ENCODE measurements around the gene ITGA4. TPM values are rescaled to one million over a fixed set of nuclear protein-coding genes. Genes with fewer than 3 reads are reported as not detected.

Gene ITGA4
- total RNA-seq, 3 donors from 2014 or later, result 6.7 to 12.5 (median 11.7) TPM

DNA sequence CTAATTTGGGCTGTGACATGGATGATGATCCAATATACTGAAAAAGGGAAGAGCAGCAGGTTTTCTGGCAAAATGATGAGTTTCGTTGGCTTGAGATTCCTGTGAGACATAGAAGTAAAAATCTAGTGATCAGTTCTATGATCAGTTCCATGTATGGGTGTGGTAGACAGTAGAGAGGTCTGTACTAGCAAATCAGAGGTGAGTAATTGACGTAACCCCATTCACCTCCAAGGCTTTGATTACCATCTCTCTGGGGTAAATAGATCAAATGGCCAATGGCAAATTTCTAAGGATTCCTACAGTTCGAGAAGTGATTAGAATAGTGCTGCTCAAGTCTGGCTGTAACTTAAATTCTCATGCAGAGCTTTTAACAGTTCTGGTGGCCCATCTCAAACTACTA lies 6.4 kb downstream of the ITGA4 start:
- intact Hi-C loops (cut with DNase I; ENCODE audit: low total_unique reads), result no loop called here
- H3K4me1 ChIP-seq, result no peaks in the 10 kb centered on the region
- no peak overlapping the region for H3K4me3 ChIP-seq
- TF ChIP-seq, protein P1, sequence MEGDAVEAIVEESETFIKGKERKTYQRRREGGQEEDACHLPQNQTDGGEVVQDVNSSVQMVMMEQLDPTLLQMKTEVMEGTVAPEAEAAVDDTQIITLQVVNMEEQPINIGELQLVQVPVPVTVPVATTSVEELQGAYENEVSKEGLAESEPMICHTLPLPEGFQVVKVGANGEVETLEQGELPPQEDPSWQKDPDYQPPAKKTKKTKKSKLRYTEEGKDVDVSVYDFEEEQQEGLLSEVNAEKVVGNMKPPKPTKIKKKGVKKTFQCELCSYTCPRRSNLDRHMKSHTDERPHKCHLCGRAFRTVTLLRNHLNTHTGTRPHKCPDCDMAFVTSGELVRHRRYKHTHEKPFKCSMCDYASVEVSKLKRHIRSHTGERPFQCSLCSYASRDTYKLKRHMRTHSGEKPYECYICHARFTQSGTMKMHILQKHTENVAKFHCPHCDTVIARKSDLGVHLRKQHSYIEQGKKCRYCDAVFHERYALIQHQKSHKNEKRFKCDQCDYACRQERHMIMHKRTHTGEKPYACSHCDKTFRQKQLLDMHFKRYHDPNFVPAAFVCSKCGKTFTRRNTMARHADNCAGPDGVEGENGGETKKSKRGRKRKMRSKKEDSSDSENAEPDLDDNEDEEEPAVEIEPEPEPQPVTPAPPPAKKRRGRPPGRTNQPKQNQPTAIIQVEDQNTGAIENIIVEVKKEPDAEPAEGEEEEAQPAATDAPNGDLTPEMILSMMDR (IDR thresholded peaks at IDR 0.05), result no peak
- TF ChIP-seq POLR2AphosphoS5 (IDR thresholded peaks at IDR 0.05), result no peak
- no peak for TF ChIP-seq POLR2A (IDR thresholded peaks at IDR 0.05)
- no peaks in the 10 kb centered on the region for H3K36me3 ChIP-seq
- no peak overlapping the region for H3K27ac ChIP-seq
- no peaks in the 10 kb centered on the region for H3K27me3 ChIP-seq
- DNase-seq (ENCODE audit: low spot score in 2 of 2), result no peak
- H3K9me3 ChIP-seq, result no peaks in the 10 kb centered on the region

DNA sequence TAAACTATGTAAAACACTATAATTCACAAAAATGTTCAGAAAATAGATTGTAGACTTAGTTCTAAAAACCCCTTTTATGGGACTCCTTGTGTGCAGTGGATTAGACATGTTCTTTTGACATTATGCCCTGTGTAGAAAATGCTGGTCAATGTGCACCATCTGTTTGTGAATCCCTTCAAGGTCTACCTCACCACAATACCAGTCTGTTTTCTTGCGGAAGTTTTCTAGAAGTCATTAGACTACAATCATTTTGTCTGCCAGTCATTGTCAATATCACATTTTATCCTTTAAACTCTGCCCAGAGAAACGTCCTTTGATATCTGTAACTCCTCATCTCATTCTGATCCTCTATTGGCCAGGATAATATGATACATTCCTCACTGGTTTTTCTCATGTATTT lies 7.8 kb downstream of the ITGA4 start:
- H3K27ac ChIP-seq, result peak overlapping the region in 1 of 2 donors; percentile 19
- no peaks in the 10 kb centered on the region for H3K27me3 ChIP-seq
- H3K36me3 ChIP-seq, result no peaks in the 10 kb centered on the region
- H3K4me3 ChIP-seq, result no peak overlapping the region
- no peaks in the 10 kb centered on the region for H3K9me3 ChIP-seq
- no peaks in the 10 kb centered on the region for H3K4me1 ChIP-seq
- TF ChIP-seq, protein P1 (IDR thresholded peaks at IDR 0.05), result no peak
- TF ChIP-seq POLR2AphosphoS5 (IDR thresholded peaks at IDR 0.05) (no peak), POLR2A (IDR thresholded peaks at IDR 0.05) (no peak)
- no peak for DNase-seq (ENCODE audit: low spot score in 2 of 2)
- intact Hi-C loops (cut with DNase I; ENCODE audit: low total_unique reads), result no loop called here

DNA sequence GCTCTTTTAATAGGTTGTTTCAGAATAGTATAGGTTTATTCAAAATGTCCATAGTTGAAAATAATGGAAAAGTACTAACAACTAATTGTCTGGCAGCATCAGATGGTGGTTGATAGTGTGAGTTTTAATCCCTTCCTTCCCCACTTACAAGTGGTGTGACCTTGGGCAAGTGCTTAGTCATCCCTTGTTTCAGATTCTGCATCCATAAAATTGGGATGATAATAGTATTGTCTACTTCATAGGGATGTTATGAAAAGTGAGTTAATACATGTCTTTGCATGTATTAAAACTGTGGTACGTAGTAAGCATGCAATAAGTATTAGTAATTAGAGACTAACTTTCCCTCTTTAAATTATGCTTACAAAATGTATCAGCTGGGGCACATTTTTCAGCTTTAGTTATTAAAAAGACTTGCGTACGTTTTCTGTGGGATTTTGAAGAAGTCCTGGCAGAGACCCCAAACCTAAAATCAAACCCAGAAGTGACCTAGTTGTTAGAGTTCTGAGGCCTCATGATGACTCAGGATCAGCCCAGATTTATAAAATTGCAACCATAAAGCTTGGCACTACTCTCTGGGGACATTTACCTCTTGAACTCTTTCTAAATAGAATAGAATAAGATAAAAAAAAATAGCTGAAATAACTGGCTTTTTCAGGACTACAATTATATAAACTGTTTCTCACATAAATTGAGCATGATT lies 8.6 kb downstream of the ITGA4 start:
- no peaks in the 10 kb centered on the region for H3K4me1 ChIP-seq
- DNase-seq (ENCODE audit: low spot score in 2 of 2), result no peak
- peak overlapping the region in 1 of 2 donors; percentile 34 for H3K27ac ChIP-seq
- intact Hi-C loops (cut with DNase I; ENCODE audit: low total_unique reads), result no loop called here
- no peaks in the 10 kb centered on the region for H3K9me3 ChIP-seq
- H3K36me3 ChIP-seq, result no peaks in the 10 kb centered on the region
- TF ChIP-seq POLR2A (IDR thresholded peaks at IDR 0.05) (no peak), POLR2AphosphoS5 (IDR thresholded peaks at IDR 0.05) (no peak)
- TF ChIP-seq, protein P1 (IDR thresholded peaks at IDR 0.05), result no peak
- H3K27me3 ChIP-seq, result no peaks in the 10 kb centered on the region
- H3K4me3 ChIP-seq, result no peak overlapping the region

DNA sequence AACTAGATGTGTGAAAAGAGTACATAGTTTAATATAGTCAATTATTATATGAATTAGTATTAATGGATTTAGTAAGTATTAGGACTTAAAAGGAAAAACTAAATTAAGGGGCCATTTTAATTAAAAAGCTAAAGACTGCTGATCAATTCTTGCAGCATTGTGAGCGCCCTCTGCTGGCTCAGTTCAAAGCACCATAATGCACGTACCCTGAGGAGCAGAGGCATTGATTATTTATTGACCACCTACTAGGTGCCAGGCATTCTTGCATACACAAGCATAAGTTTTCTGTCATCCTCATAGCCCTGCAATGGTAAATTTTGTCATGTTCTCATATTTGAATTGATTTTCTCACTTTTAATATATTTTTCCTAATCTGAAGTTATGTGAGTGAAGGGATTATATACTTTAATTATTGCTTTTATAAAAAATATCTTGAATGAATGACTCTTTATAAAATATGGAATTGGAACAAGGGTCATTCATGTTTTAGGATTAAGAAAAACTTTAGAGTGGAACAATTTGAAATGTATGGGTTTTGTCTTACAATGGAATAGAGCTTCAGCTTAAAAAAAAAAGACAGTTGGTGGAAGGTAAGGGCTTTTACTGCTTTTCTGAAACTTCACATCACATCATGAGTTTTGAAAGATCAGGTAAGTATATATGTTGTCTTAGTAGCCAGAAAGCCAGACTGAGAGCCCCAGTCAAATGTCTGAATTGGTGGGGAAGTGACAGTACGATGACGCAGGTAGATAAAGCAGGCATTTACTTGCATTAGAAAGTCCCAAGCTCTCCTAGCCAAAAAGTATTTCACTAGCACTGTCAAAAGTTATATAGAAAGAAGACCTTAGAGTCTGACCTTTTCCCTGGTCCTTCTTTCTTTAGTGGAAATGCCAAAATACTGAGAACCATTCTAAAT lies 9.7 kb downstream of the ITGA4 start:
- Histone ChIP-seq H3K27me3 (no peaks in the 10 kb centered on the region), H3K4me1 (no peaks in the 10 kb centered on the region), H3K4me3 (no peak overlapping the region), H3K9me3 (no peaks in the 10 kb centered on the region), H3K36me3 (no peaks in the 10 kb centered on the region), H3K27ac (peak overlapping the region in 1 of 2 donors; percentile 34)
- peak; percentile 35 to 56 for DNase-seq (ENCODE audit: low spot score in 2 of 2)
- no peak for TF ChIP-seq POLR2AphosphoS5 (IDR thresholded peaks at IDR 0.05)
- TF ChIP-seq, protein P1 (IDR thresholded peaks at IDR 0.05), result peak in 2 of 3 donors; percentile 49 to 51
- intact Hi-C loops (cut with DNase I; ENCODE audit: low total_unique reads), result no loop called here

All from breast epithelium (tissue), 4 donors.